OCI-LY7 (cell line): ENCODE measurements around the gene BMAL1. TPM values are rescaled to one million over a fixed set of nuclear protein-coding genes. Genes with fewer than 3 reads are reported as not detected.

Experiments used
- BruUV-seq: library from RNA; stranded (reverse); fragments of 400-500 nt; replicated peaks from 2 replicates; lab custom pipeline; 2021; lab: Mats Ljungman, UMichigan
- CTCF ChIA-PET: fragments of 300-600 bp; sonication (Branson Sonifier 250); formaldehyde crosslinking; loops from one replicate; lab custom pipeline; 2022; ENCODE audit warnings: antibody characterized with exemption; ENCODE audit not compliant: unreplicated experiment; lab: Charles Lee
- POLR2A ChIA-PET: fragments of 300-600 bp; sonication (Branson Sonifier 250); formaldehyde crosslinking; loops from one replicate; lab custom pipeline; 2022; ENCODE audit warnings: antibody characterized with exemption; lab: Charles Lee
- DNase-seq: peaks from one replicate; pipeline ENCODE4 v3.0.0-alpha.2; 2015; ENCODE audit warnings: low spot score
- H2AFZ ChIP-seq: fragments of 200-600 bp; sonication (generic), shearing (Covaris generic); 2 replicates; pipeline ENCODE4 v1.6.1; 2014; ENCODE audit warnings: mild to moderate bottlenecking, antibody characterized with exemption, low read length, moderate library complexity
- H3K27ac ChIP-seq: fragments of 200-600 bp; sonication (generic); 2 replicates; pipeline ENCODE4 v1.5.1; 2014; ENCODE audit warnings: mixed run types, low read depth, mild to moderate bottlenecking, moderate library complexity, low read length, inconsistent platforms; ENCODE audit not compliant: poor library complexity, severe bottlenecking
- H3K36me3 ChIP-seq: fragments of 200-600 bp; sonication (generic); 2 replicates; pipeline ENCODE4 v1.6.1; 2014; ENCODE audit warnings: mild to moderate bottlenecking, antibody characterized with exemption, low read length, moderate library complexity, mixed read lengths; ENCODE audit not compliant: insufficient read depth
- H3K4me1 ChIP-seq: fragments of 200-600 bp; sonication (generic); 2 replicates; pipeline ENCODE4 v1.5.1; 2014; ENCODE audit warnings: mild to moderate bottlenecking, low read length; ENCODE audit not compliant: insufficient read depth, poor library complexity, severe bottlenecking
- H3K4me2 ChIP-seq: fragments of 200-600 bp; sonication (generic); 2 replicates; pipeline ENCODE4 v1.6.1; 2014; ENCODE audit warnings: mild to moderate bottlenecking, low read length
- H3K4me3 ChIP-seq: fragments of 200-600 bp; sonication (generic); 2 replicates; pipeline ENCODE4 v1.5.1; 2014; ENCODE audit warnings: mild to moderate bottlenecking, low read depth, low read length; ENCODE audit not compliant: poor library complexity, severe bottlenecking
- H3K79me2 ChIP-seq: fragments of 200-600 bp; sonication (generic); 2 replicates; pipeline ENCODE4 v1.6.1; 2016; ENCODE audit warnings: low read depth, mild to moderate bottlenecking, low read length, moderate library complexity, mixed read lengths; ENCODE audit not compliant: insufficient read depth
- H3K9me2 ChIP-seq: fragments of 200-600 bp; sonication (generic); 2 replicates; pipeline ENCODE4 v1.6.1; 2016; ENCODE audit warnings: mild to moderate bottlenecking, low read length, mixed read lengths; ENCODE audit not compliant: insufficient read depth
- H3K9me3 ChIP-seq: fragments of 200-600 bp; sonication (generic); 2 replicates; pipeline ENCODE4 v1.6.1; 2014; ENCODE audit warnings: mild to moderate bottlenecking, mixed run types, low read length, mixed read lengths
- H4K20me1 ChIP-seq: fragments of 200-600 bp; sonication (generic); 2 replicates; pipeline ENCODE4 v1.6.1; 2014; ENCODE audit warnings: mild to moderate bottlenecking, antibody characterized with exemption, low read length, moderate library complexity, mixed read lengths; ENCODE audit not compliant: insufficient read depth
- EZH2phosphoT487 ChIP-seq: fragments of 200-600 bp; sonication (generic); IDR thresholded peaks from 2 replicates; pipeline ENCODE4 v1.6.1; 2018; ENCODE audit warnings: low read depth, borderline replicate concordance, mild to moderate bottlenecking, mixed run types, antibody characterized with exemption, low read length, moderate library complexity, mixed read lengths
- intact Hi-C: fragments of 100-400 bp; cut with micrococcal nuclease; formaldehyde crosslinking; loops from one replicate; pipeline ENCODE4 v1.10.0; 2022; ENCODE audit not compliant: unreplicated experiment
- total RNA-seq, 2 experiments: library from RNA; depleted of rRNA in 1 of 2; stranded (reverse); fragments of >200 nt in 1 of 2; shearing (Covaris generic) in 1 of 2; gene quantifications; 2 replicates each; pipeline ENCODE4 v1.2.3, GENCODE V29; 2014 to 2022
- TF ChIP-seq, protein P1 (sequence below): fragments of 200-600 bp; sonication (generic); conservative IDR thresholded peaks from 2 replicates; pipeline ENCODE4 v1.5.1; 2014; ENCODE audit warnings: mild to moderate bottlenecking, antibody characterized with exemption, low read length, moderate library complexity, mixed read lengths

BMAL1 gene
- total RNA-seq, 2 experiments from 2014 or later: not detected

DNA sequence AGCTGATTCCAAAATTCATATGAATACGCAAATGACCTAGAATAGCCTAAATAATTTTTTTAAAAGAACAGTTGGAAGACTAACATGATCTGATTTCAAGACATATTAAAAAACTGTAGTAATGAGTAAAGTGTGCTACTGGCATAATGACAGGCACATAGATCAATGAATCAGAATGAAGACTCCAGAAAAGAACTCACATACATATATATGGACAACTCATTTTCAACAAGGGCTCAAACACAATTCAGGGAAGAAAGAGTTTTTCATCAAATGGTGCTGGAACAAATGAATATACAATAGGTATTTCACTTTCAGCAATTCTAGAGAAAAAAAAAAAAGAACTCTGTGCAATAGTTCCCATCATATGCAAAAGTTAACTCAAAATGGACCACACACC is 151.7 kb downstream of the BMAL1 start:
- ChIA-PET CTCF (no interaction called here), POLR2A (no interaction called here)
- no peak for DNase-seq
- Histone ChIP-seq H3K4me3 (no peak overlapping the region), H2AFZ (no peak overlapping the region), H3K4me2 (no peak overlapping the region), H4K20me1 (0 out of 2 replicates have a peak, but pooled peaks cover 2% of the 10 kb centered on the region), H3K36me3 (no peaks in the 10 kb centered on the region), H3K4me1 (peaks cover 6% of the 10 kb centered on the region), H3K27ac (no peak overlapping the region), H3K9me2 (no peaks in the 10 kb centered on the region), H3K9me3 (peaks cover 16% of the 10 kb centered on the region; the same call in 1 of the 2 replicates), H3K79me2 (0 out of 2 replicates have a peak, but pooled peaks cover 6% of the 10 kb centered on the region)
- TF ChIP-seq, protein P1, sequence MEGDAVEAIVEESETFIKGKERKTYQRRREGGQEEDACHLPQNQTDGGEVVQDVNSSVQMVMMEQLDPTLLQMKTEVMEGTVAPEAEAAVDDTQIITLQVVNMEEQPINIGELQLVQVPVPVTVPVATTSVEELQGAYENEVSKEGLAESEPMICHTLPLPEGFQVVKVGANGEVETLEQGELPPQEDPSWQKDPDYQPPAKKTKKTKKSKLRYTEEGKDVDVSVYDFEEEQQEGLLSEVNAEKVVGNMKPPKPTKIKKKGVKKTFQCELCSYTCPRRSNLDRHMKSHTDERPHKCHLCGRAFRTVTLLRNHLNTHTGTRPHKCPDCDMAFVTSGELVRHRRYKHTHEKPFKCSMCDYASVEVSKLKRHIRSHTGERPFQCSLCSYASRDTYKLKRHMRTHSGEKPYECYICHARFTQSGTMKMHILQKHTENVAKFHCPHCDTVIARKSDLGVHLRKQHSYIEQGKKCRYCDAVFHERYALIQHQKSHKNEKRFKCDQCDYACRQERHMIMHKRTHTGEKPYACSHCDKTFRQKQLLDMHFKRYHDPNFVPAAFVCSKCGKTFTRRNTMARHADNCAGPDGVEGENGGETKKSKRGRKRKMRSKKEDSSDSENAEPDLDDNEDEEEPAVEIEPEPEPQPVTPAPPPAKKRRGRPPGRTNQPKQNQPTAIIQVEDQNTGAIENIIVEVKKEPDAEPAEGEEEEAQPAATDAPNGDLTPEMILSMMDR: no peak
- intact Hi-C loops: no loop called here
- no TSS peak for BruUV-seq

DNA sequence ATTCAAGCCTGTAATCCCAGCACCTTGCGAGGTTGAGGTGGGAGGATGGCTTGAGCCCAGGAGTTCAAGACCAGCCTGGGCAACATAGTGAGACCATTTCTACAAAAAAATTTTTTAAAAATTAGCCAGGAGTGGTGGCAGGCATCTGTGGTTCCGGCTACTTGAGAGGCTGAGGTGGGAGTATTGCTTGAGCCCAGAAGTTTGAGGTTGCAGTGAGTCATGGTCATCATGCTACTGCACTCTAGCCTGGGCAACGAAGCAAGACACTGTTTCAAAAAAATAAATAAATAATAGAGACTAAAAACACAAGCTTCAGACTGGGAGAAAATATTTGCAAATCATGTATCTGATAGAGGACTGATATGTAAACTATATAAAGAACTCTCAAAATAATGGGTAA is 152.2 kb downstream of the BMAL1 start:
- Histone ChIP-seq H3K36me3 (no peaks in the 10 kb centered on the region), H2AFZ (no peak overlapping the region), H3K27ac (no peak overlapping the region), H3K9me3 (peaks cover 16% of the 10 kb centered on the region; the same call in 1 of the 2 replicates), H3K4me3 (no peak overlapping the region), H4K20me1 (no peaks in the 10 kb centered on the region), H3K4me2 (no peak overlapping the region), H3K4me1 (peaks cover 6% of the 10 kb centered on the region), H3K79me2 (0 out of 2 replicates have a peak, but pooled peaks cover 4% of the 10 kb centered on the region), H3K9me2 (no peaks in the 10 kb centered on the region)
- no TSS peak for BruUV-seq
- intact Hi-C loops: no loop called here
- ChIA-PET CTCF (no interaction called here), POLR2A (interaction anchor here (0.6 kb wide), 1 partner anchor 10 kb away, joined by 3 read pairs; no protein-coding TSS in a partner anchor)
- DNase-seq: no peak
- no peak for TF ChIP-seq EZH2phosphoT487
- TF ChIP-seq, protein P1: no peak

DNA sequence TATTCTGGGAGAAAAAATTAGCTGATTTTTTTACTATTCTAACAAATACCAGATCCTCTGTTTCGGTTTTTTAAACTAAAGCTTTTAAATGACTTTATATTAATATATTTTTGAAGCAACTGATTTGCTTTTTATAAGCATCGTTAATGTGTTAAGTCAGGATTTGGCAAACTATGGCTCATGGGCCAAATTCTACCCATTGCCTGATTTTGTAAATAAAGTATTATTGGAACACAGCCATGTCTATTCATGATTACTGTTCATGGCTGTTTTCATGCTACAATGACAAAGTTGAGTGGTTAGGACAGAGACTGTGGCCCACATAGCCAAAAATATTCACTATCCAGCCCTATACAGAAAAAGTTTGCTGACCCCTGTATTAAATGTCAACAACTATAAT is 155.8 kb downstream of the BMAL1 start:
- ChIA-PET CTCF (no interaction called here), POLR2A (interaction anchor here (0.6 kb wide), 1 partner anchor 1579 kb away, joined by 3 read pairs; no protein-coding TSS in a partner anchor)
- Histone ChIP-seq H2AFZ (no peak overlapping the region), H3K36me3 (no peaks in the 10 kb centered on the region), H3K9me3 (peaks cover 5% of the 10 kb centered on the region; the same call in 1 of the 2 replicates), H3K9me2 (no peaks in the 10 kb centered on the region), H3K4me2 (no peak overlapping the region), H4K20me1 (no peaks in the 10 kb centered on the region), H3K4me1 (no peaks in the 10 kb centered on the region), H3K4me3 (no peak overlapping the region), H3K27ac (no peak overlapping the region), H3K79me2 (no peaks in the 10 kb centered on the region)
- TF ChIP-seq, protein P1: no peak
- TF ChIP-seq EZH2phosphoT487: no peak
- intact Hi-C loops: no loop called here
- no peak for DNase-seq
- no TSS peak for BruUV-seq
